ENCODE data around the gene SLC16A1. TPM values are rescaled to one million over a fixed set of nuclear protein-coding genes. Genes with fewer than 3 reads are reported as not detected.
"Not testable (repeated sequence)": the region's sequence is repeated elsewhere in the genome, so short reads cannot be mapped to it uniquely, and the experiment has no call there.

SLC16A1 gene
- total RNA-seq, 1 experiment from 2014 or later = 104 TPM

- H3K4me3 ChIP-seq = no peak overlapping the region
- no peak for DNase-seq
- H3K27me3 ChIP-seq = no peaks in the 10 kb centered on the region
- H3K36me3 ChIP-seq = peaks cover 62% of the 10 kb centered on the region
- H3K9me3 ChIP-seq = peaks cover 3% of the 10 kb centered on the region; the same call in 1 of the 2 replicates
Measured at GRCh38 chr1:112905395-112906149, 50.4 kb downstream of the SLC16A1 start.

GRCh38 chr1:112904831-112905261, 51.1 kb downstream of the SLC16A1 start:
- H3K4me3 ChIP-seq = no peak overlapping the region
- no peak for DNase-seq
- peaks cover 55% of the 10 kb centered on the region for H3K36me3 ChIP-seq
- H3K9me3 ChIP-seq = peaks cover 3% of the 10 kb centered on the region; the same call in 1 of the 2 replicates
- no peaks in the 10 kb centered on the region for H3K27me3 ChIP-seq

GRCh38 chr1:112904071-112904830, 51.7 kb downstream of the SLC16A1 start:
- Histone ChIP-seq H3K9me3 (peaks cover 3% of the 10 kb centered on the region; the same call in 1 of the 2 replicates), H3K4me3 (no peak overlapping the region), H3K36me3 (peaks cover 51% of the 10 kb centered on the region), H3K27me3 (no peaks in the 10 kb centered on the region)
- peak; percentile 68 for DNase-seq

- DNase-seq = no peak
- H3K4me3 ChIP-seq = no peak overlapping the region
- H3K36me3 ChIP-seq = peaks cover 31% of the 10 kb centered on the region
- H3K27me3 ChIP-seq = no peaks in the 10 kb centered on the region
- H3K9me3 ChIP-seq = peaks cover 3% of the 10 kb centered on the region; the same call in 1 of the 2 replicates
Measured at GRCh38 chr1:112902221-112902620, 53.8 kb downstream of the SLC16A1 start.

GRCh38 chr1:112901387-112901786, 54.6 kb downstream of the SLC16A1 start:
- Histone ChIP-seq H3K27me3 (no peaks in the 10 kb centered on the region), H3K9me3 (peaks cover 8% of the 10 kb centered on the region), H3K36me3 (peaks cover 26% of the 10 kb centered on the region), H3K4me3 (no peak overlapping the region)
- DNase-seq = no peak

GRCh38 chr1:112896783-112897182, 59.2 kb downstream of the SLC16A1 start:
- H3K4me3 ChIP-seq = no peak overlapping the region
- H3K9me3 ChIP-seq = peaks cover 34% of the 10 kb centered on the region
- DNase-seq = no peak
- no peaks in the 10 kb centered on the region for H3K27me3 ChIP-seq
- no peaks in the 10 kb centered on the region; the same call in 1 of the 2 replicates for H3K36me3 ChIP-seq

DNA sequence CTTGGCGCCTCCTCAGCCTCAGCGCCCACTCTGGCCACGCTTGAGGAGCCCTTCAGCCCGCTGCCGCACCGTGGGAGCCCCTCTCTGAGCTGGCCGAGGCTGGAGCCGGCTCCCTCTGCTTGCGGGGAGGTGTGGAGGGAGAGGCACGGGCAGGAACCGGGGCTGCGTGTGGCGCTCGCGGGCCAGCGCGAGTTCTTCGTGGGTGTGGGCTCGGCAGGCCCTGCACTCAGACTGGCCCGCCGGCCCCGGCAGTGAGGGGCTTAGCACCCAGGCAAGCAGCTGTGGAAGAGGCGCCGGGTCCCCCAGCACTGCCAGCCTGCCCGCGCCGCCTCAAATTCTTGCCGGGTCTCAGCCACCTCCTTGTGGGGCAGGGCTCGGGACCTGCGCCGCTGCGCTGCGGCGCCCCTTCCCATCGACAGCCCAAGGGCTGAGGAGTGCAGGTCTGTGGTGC, 61.4 kb downstream of the SLC16A1 start:
- no peak overlapping the region for H3K4me3 ChIP-seq
- H3K27me3 ChIP-seq = no peaks in the 10 kb centered on the region
- no peaks in the 10 kb centered on the region; the same call in 1 of the 2 replicates for H3K36me3 ChIP-seq
- peaks cover 34% of the 10 kb centered on the region for H3K9me3 ChIP-seq
- DNase-seq = no peak

DNA sequence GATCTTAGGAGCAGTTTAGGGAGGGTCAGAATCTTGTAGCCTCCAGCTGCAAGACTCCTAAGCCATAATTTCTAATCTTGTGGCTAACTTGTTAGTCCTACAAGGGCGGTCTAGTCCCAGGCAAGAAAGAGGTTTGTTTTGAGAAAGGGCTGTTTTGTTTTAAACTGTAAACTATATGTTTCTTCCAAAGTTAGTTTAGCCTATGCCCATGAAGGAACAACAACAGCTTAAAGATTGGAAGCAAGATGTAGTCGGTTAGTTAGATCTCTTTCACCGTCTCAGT, 62.0 kb downstream of the SLC16A1 start:
- no peak for DNase-seq
- H3K4me3 ChIP-seq = no peak overlapping the region

DNA sequence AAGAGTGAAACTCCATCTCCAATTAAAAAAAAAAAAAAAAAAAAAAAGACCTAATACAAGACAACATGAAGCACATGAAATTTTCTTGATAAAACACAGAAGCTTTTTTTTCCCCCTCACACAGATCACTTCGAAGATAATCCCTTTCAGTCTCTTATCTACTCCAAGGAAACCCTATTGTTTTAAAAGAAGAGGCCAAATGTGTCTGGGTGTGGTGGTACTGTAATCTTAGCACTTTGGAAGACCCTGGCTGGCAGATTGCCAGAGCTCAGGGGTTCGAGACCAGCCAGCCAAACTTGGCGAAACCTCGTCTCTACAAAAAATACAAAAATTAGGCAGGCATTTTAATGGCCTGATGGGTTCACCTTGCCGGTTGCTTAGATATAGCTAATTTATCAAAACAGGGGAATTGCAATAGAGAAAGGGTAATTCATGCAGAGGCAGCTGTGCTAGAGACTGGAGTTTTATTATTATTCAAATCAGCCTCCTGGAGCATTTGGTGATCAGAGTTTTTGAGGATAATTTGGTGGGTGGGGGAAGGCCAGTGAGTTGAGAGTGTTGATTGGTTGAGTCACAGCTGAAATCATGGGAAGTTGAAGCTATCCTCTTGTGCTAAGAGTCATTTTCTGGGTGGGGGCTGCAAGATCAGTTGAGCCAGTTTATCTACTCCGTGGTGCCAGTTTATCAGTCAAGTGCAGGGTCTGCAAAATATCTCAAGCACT, 62.5 kb downstream of the SLC16A1 start:
- peaks cover 34% of the 10 kb centered on the region for H3K9me3 ChIP-seq
- DNase-seq = no peak
- H3K36me3 ChIP-seq = no peaks in the 10 kb centered on the region; the same call in 1 of the 2 replicates
- H3K27me3 ChIP-seq = no peaks in the 10 kb centered on the region
- H3K4me3 ChIP-seq = no peak overlapping the region

More for the DNA sequence above, 62.0 kb downstream of the SLC16A1 start:
- Histone ChIP-seq H3K27me3 (no peaks in the 10 kb centered on the region), H3K36me3 (no peaks in the 10 kb centered on the region; the same call in 1 of the 2 replicates), H3K9me3 (peaks cover 34% of the 10 kb centered on the region)

- H3K9me3 ChIP-seq = peaks cover 16% of the 10 kb centered on the region
- H3K36me3 ChIP-seq, DNase-seq, H3K27me3 ChIP-seq, H3K4me3 ChIP-seq: not testable (repeated sequence)
Measured at GRCh38 chr1:112889906-112890305, 66.1 kb downstream of the SLC16A1 start.

- no peaks in the 10 kb centered on the region for H3K27me3 ChIP-seq
- no peaks in the 10 kb centered on the region for H3K36me3 ChIP-seq
- no peak for DNase-seq
- no peak overlapping the region for H3K4me3 ChIP-seq
- peaks cover 16% of the 10 kb centered on the region for H3K9me3 ChIP-seq
Measured at GRCh38 chr1:112889052-112889768, 66.8 kb downstream of the SLC16A1 start.

DNA sequence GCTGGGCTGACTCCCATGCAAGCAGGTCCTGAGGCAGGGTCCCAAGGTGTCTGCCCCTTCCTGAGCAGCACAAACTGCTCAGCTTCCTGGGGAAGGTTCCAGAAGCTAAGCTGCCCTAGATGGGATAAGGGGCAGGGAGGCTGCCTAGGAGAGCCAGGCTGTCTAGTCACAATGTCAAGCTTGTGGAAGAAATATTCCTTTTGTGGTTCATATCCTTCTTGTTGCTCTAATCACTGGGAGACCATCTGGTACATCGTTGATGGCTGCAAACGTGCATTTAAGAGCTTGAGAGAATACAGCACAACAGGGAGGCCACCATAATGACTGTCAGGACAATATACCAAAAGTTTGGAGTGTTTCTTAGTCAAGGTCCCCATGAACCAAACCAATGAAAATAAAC, 67.4 kb downstream of the SLC16A1 start:
- DNase-seq = no peak
- no peaks in the 10 kb centered on the region for H3K27me3 ChIP-seq
- H3K4me3 ChIP-seq = no peak overlapping the region
- H3K36me3 ChIP-seq = no peaks in the 10 kb centered on the region
- H3K9me3 ChIP-seq = peaks cover 12% of the 10 kb centered on the region

- Histone ChIP-seq H3K9me3 (peaks cover 8% of the 10 kb centered on the region), H3K4me3 (no peak overlapping the region), H3K36me3 (no peaks in the 10 kb centered on the region), H3K27me3 (no peaks in the 10 kb centered on the region)
- DNase-seq = no peak
Measured at GRCh38 chr1:112887599-112888283, 68.3 kb downstream of the SLC16A1 start.

DNA sequence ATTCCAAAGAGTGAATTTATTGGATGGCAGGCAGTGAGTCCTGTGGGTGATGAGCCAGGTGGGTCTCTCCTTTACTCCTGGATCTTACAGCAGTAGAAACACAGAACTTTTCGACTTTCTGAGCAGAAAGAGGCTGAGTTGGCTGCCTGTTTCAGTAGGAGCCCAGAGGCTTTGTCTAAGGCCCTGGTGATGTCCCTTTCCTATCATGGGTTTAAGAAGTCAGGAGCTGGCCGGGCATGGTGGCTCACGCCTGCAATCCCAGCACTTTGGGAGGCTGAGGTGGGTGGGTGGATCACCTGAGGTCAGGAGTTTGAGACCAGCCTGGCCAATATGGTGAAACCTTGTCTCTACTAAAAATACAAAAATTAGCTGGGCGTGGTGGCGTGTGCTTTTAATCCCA, 71.0 kb downstream of the SLC16A1 start:
- not testable (repeated sequence) for DNase-seq, H3K4me3 ChIP-seq, H3K27me3 ChIP-seq, H3K9me3 ChIP-seq, H3K36me3 ChIP-seq

DNA sequence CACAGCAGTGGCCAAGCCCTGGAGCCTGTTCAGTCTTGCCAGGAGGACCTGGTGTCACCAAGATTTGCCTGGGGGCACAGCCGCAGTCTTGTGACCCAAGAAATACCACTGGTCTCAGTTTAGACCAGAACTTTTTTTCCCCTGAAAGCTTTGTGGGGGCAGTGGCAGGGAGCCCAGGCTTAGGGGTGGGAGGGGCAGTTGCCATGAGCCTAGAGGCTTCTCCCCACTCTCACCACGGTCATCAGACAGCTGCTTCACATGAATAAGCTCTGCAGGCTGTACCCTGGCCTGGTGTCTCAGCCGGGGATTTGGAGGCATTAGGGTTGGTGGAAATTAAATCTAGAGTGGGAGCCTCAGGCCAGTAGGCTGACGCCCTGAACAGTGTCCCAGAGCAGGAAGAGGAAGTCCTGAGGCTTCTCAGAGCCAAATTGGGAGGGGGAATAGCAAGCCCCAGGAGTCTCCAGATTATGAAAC, 73.7 kb downstream of the SLC16A1 start:
- Histone ChIP-seq H3K9me3 (no peaks in the 10 kb centered on the region), H3K36me3 (no peaks in the 10 kb centered on the region), H3K4me3 (no peak overlapping the region), H3K27me3 (no peaks in the 10 kb centered on the region)
- no peak for DNase-seq

GRCh38 chr1:112881742-112882127, 74.3 kb downstream of the SLC16A1 start:
- H3K27me3 ChIP-seq = no peaks in the 10 kb centered on the region
- no peaks in the 10 kb centered on the region for H3K9me3 ChIP-seq
- no peak overlapping the region for H3K4me3 ChIP-seq
- H3K36me3 ChIP-seq = no peaks in the 10 kb centered on the region
- DNase-seq = no peak
